GM12801 (cell line): ENCODE measurements around the gene ALKBH4.

Source experiments
- CTCF ChIP-seq: IDR thresholded peaks from one replicate; pipeline ENCODE4 v1.5.1; 2011; ENCODE audit warnings: control low read depth; ENCODE audit not compliant: insufficient read length; ENCODE audit errors: extremely low read depth

Gene ALKBH4

GRCh38 chr7:102439963-102440795, 24.5 kb downstream of the ALKBH4 start:
- no peak for TF ChIP-seq CTCF

GRCh38 chr7:102436118-102436517, 28.5 kb downstream of the ALKBH4 start:
- no peak for TF ChIP-seq CTCF

DNA sequence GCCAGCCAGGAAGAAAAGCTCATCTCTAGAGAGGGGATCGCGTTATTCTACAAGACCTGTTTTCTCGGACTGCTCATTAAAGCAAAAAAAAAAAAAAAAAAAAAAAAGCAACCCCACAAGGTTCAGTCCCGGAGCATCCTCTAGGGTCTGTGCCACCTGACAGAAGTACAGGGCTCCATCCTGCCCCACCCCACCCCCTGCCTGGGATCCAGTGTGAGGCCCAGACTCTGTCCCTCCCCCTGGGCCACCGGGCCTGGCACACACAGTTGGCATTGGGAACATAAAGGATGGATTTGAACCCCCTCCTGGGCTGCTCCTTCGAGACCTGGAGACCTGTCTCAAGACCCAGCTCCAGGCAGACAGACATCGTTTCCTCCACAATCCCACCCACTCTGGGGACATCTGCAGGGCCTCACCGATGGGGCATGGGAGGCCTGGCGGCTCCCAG, 30.6 kb downstream of the ALKBH4 start:
- TF ChIP-seq CTCF: no peak

DNA sequence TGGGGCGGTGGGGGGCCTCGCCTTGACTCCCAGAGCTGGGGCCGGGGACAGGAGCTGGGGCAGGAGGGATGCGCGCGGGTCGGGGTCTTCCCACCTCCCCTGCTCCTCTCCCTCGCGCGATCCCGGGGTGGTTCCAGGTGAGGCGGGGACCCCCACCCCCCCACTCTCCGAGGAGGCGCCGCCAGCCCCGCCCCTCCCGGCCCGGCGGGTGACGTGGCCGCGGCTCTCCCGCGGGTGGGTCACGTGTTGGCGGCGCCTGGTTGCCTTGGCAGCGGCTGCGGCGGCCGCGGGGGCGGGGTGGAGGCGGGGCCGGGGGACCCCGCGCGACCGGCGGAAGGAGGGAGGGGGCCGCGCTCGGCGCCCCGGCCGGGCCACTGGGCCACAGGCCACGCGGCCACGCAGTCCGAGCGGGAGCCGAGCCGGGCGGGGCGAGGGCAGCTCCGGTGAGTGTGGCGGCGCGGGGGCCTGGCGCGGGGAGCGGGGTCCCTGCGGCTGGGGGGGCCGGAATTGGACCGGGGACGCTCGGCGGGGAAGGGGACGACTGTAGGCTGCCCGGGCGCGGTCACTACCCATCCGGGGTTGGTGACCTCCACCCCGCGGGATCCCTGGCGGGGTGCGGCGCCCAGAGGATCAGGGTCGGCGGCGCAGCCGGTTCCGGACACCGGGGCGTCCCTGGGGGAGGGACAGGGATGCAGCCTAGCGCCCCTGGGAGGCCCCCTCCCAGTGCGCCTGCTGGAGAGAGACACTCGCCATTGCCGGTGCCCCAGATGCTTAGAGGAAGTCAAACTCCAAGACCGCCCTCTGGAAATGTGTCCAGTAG, 31.2 kb downstream of the ALKBH4 start, which contains the start of gene ORAI2:
Gene ORAI2, plus strand, starts transcription at position 357 of the 820 bp plus-strand sequence. CDS start 5,382 bp downstream, outside the sequence.
- no peak for TF ChIP-seq CTCF

DNA sequence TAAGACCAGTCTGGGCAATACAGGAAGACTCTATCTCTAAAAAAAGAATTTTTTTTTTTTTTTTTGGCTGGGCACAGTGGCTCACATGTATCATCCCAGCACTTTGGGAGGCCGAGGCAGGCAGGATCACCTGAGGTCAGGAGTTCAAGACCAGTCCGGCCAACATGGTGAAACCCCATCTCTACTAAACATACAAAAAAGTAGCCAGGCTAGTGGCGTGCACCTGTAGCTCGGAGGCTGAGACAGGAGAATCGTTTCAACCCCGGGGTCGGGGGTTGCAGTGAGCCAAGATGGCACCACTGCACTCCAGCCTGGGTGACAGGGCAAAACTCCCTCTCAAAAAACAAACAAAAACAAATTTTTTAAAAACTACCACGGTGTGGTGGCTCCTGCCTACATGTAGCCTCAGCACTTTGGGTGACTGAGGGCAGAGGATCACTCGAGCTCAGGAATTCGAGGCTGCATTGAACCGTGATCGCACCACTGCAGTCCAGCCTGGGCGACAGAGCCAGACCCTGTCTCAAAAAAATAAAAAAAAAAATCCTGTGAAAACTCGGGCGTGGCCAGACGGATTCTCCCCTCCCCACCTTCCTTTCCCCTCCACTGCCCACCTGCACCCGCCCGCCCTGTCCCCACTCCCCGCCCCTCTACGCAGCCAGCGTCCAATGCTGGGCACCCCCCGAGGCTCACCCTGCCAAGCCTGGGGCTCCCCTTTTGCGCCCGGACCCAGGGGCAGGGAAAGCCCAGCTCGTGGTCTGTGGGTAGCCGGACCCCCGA, 32.0 kb downstream of the ALKBH4 start:
- TF ChIP-seq CTCF: no peak

- TF ChIP-seq CTCF: no peak
Measured at GRCh38 chr7:102431617-102432298, 32.9 kb downstream of the ALKBH4 start.
